T follicular helper cell (primary cell): ENCODE results near the gene PARPBP.
"Not testable (repeated sequence)": the region's sequence is repeated elsewhere in the genome, so short reads cannot be mapped to it uniquely, and the experiment has no call there.

ENCODE experiments used
- DNase-seq: peaks from one replicate; pipeline ENCODE4 v3.0.0-alpha.2; 2020; ENCODE audit warnings: low read depth
- total RNA-seq, 2 experiments: gene quantifications; one replicate each; lab custom pipeline; 2026; lab: John Stamatoyannopoulos, UW

Gene PARPBP, protein sequence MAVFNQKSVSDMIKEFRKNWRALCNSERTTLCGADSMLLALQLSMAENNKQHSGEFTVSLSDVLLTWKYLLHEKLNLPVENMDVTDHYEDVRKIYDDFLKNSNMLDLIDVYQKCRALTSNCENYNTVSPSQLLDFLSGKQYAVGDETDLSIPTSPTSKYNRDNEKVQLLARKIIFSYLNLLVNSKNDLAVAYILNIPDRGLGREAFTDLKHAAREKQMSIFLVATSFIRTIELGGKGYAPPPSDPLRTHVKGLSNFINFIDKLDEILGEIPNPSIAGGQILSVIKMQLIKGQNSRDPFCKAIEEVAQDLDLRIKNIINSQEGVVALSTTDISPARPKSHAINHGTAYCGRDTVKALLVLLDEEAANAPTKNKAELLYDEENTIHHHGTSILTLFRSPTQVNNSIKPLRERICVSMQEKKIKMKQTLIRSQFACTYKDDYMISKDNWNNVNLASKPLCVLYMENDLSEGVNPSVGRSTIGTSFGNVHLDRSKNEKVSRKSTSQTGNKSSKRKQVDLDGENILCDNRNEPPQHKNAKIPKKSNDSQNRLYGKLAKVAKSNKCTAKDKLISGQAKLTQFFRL
- 3.2 to 3.4 reads per million in 2 experiments for total RNA-seq

DNA sequence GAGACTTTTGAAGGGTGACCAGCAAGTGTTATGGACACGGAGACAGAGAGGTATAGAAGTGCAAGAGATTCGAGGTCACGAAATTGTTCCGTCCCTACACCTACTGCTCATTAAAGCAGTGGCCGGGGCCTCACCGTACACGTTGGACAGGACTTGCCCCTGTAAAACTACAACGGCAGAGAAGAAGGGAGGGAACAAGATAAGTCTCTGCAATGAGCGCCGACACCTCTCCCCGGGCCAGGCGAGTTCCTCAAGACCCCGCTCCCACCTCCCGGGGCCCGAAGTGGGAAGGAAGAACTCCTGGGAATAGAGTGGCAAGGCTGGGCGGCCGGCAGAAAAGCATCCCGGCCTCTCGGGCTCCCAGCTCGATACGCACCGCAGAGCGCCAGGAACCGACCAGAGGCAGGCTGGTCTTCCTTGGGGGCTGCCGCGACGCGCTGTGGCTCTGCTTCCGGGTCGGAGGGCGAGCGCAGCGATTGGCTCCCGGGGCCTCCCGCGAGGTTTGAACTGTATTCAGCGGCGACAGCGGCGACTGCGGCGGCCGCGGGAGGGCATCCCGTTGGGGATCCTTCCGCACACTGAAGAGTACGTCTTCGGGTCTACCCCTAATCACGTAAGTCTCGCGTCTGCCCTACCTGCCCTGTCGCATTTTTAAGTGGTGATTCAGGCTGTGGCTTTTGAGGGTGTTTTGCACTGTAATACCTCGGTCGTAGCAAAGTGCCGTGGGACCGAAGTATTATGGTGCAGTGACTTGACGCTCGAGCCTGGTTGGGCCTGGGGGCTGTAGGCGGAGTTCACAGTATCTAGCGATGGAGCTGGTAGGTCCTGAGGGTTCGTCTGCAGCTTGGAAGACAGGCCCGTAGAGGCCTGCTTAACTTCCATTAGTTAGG is at the start of gene PARPBP, which contains the start of gene NUP37:
Gene PARPBP (plus strand): TSS at position 510 of the 890 bp plus-strand sequence. CDS start 3,706 bp downstream, outside the sequence.
Gene NUP37 (minus strand): TSS at position 441 of the 890 bp plus-strand sequence. CDS start 1,596 bp downstream, outside the sequence.
- DNase-seq: peak; percentile 88

DNA sequence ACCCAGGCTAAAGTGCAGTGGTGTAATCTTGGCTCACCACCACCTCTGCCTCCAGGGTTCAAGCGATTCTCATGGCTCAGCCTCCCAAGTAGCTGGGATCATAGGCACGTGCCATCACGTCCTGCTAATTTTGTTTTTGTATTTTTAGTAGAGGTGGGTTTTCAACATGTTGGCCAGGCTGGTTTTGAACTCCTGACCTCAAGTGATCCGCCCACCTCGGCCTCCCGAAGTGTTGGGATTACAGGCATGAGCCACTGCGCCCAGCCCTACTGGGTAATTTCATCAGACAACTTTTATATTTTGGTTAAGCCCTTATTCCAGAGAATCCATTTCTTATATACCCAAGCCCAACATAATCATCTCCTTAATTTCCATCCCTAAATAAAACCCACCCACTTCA is 47.9 kb upstream of the PARPBP start:
- DNase-seq: not testable (repeated sequence)

DNA sequence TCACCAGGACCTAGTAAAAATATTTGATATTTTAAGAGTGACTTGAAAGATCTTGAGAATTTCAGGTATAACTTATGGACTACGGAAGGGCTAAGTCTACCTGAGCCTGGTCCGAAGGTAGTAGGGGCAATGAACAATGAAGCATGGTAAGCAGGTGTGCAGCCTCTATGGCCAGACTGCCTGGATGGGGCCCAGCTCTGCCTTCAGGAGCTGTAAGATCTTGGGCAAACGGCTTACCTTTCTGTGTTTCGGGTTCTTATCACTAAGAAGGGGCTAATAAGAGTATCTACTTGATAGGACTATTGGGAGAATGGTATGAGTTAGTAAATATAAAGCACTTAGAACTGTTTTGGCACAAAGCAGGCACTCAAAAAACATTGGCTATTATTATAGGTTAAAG is 39.1 kb upstream of the PARPBP start:
- no peak for DNase-seq

DNA sequence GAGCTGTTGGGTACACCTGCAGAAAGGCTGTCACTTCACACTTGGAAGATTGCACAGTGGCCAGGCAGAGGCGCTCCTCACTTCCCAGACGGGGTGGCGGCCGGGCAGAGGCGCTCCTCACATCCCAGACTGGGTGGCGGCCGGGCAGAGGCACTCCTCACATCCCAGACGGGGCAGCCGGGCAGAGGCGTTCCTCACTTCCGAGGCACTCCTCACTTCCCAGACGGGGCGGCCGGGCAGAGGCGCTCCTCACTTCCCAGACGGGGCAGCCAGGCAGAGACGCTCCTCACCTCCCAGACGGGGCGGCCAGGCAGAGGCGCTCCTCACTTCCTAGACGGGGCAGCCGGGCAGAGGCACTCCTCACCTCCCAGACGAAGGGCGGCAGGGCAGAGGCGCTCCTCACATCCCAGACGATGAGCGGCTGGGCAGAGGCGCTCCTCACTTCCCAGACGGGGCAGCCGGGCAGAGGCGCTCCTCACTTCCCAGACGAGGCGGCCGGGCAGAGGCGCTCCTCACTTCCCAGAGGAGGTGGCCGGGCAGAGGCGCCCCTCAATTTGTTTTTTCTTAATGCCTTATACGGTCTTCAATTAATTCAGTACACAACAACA is 30.7 kb upstream of the PARPBP start:
- not testable (repeated sequence) for DNase-seq

DNA sequence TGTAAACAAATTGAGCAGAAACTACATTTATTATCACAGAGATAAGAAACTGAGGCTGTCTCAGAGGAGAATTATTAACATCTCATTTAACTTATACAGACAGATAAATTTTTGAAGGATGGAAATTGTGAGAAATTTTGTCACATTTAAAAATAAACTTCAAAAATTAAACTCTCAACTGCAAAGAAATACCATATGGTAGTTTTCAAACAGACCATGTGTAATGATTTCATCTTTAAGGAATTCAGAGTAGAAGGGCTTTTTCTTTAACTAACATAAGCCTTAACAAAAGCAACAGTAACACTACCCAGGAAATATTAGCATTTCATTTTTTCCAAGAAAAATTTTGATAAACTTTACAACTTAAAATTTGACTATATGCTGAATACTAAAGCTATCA is 26.7 kb upstream of the PARPBP start:
- no peak for DNase-seq

DNA sequence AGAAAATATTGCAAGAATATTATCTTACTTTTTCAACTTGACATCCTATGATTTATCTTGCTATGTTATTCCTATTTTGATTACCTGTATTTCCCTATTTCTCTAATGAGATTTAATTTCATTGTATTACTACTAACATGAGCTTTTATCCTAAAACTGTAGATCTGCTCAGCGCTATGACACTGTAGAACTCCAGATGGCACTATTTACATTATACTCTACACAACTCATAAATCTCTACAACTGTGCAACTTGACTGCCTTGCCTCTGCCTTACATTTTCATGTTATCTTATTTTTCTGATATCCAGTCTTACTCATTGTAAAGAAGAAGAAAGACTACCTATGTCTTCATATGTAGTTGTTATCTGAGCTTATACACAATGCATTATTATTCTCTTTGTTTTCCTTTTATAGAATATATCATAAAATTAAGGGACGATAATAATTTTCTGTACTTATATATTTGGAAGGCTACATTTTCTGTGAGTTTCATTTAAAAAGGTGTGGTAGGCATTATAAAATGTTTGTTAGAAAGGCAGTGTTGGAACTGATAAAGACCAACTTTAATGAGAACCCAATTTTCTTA is 24.2 kb upstream of the PARPBP start:
- DNase-seq: no peak

DNA sequence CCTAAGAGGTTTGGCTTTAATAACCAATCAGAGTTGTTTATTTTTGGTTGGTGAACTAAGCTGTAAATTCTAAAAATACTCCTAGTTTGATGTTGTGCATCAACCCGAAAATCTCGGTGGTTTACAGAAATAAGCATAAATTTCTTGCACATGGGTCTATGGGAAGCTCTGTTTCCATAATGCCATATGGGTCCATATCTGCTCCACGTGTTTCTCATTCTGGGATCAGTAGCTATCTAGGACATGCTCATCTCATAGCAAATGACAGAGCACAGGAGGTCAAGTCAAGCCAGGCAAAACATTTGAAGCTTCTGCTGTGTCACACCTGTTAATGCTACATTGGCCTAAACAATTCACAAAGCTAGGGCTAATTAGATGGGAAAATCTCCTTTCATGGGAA is 23.1 kb upstream of the PARPBP start:
- no peak for DNase-seq

DNA sequence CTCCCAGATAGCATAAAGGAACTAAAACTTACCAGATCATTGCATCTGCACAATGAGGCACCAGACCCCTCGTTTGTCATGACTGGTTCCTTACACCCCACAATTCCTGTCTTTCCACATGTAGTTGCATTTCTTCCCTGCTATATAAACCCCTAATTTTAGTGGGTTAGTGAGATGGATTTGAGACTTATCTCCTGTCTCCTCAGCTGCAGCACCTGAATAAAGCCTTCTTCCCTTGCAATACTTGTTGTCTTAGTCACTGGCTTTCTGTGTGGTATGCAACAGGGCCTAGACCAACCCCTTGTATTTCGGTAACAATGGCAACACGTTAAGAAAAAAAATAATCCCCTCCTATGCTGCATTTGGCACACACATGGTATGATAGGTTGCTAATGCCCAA is 13.1 kb upstream of the PARPBP start:
- no peak for DNase-seq

DNA sequence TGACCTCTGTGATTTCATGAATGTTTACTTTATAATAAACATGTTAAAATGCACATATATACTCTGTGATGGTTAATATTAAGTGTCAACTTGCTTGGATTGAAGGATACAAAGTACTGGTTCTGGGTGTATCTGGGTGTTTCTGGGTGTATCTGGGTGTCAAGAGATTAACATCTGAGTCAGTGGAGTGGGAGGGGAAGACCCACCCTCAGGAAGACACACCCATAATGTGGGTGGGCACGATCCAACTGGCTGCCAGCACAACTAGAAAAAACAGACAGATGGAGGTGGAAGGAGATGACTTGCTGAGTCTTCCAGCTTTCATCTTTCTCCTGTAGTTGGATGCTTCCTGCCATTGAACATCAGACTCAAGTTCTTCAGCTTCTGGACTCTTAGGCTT is 12.0 kb upstream of the PARPBP start:
- no peak for DNase-seq

DNA sequence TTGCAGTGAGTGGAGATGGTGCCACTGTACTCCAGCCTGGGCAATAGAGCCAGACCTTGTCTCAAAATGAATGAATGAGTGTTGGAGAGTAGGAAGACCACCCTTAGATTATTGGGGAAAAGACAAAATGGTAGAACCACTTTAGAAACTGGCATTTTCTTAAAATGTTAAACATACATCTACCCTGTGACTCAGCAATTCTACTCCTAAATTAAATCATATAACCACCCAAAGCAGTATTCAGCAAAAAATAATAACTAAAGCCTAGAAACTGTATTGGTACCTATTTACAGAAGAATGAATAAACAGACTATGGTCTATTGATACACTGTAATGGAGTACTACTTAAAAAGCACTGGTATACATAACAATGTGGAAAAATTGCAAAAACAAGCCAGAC is 9.2 kb upstream of the PARPBP start:
- DNase-seq: no peak

DNA sequence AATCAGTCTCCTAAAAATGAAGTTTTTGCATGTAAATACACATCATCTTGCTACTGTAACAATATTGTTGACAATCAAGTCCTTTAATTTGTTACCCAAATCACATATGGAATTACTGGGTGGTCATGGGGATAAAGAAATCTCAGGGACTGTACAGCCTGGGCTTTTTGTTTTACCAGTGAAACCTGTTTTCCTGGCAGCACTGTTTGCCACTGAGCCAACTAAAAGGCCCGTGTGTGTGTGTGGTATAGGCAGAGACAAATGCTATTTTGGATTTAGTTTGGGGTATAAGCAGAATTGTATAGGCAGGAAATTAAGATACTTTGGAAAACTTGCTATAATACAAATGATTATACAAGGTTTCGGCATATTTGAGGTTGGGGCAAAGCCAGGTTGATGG is 5.8 kb upstream of the PARPBP start:
- DNase-seq: no peak

DNA sequence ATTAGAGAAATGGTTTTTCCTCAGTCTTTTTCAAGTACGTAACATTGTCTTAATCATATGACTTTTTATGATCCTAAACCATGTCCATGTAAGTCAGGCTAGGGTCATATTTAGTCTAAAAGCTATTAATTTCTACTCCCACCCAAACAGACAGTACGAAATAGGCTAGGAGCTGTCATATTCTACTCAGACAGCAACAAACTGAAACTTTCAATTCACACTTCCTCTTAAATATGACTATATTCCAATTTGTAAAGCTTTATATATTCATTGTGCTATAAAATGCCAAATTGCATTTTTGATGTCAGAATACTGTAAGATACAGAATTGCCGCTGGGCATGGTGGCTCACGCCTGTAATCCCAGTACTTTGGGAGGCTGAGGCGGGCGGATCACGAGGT is 3.6 kb upstream of the PARPBP start:
- DNase-seq: no peak

DNA sequence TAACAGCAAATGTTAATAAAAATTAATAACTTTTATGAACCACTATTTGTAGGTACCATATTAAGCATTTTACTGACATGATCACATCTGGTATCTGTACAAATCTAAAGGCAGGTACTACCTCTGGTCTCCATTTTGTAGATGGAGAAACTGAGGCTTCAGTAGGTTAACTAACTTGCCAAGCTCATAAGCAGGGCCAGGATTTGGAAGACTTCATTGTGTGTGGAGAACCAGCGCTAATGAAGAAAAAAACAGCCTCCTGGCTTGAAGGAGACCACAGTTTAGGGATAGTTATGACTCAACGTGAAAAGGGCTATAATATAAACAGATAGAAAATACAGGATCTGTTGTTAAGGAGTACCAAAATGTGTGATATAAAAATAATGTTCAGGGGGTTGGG is 1.1 kb upstream of the PARPBP start:
- DNase-seq: no peak

DNA sequence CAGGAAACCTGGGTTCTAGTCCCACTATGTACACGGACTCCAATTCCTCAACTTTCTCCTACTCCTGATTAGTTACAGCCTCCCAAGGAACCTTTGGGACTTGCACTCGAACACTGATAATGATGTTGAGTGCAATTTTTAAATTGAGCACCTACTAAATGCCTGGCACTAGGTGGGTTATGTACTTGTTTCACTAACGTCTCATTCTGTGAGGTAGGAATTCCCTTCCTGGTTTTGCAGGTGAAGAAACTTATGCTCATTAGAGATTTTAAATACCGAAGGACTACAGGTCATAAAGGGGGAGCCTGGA is 536 bp downstream of the PARPBP start:
- no peak for DNase-seq

DNA sequence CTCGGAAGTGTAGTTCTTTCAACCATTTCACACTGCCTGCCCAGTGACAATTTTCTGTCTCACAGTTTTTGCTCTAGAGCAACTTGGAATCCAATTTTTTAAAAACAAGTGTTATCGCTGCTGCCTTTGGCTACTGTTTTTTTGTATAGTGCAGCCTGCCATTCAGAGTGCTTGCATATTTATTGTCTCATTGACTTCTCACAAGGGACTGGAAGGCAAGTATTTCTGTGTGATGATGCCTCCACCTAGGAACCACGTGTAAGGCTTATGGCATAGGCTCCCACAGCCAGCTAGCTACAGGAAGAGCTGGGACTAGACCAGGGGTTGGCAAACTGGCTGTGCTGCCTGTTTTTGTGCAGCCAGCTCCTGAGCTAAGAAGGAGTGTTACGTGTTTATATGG is 903 bp downstream of the PARPBP start:
- DNase-seq: no peak

DNA sequence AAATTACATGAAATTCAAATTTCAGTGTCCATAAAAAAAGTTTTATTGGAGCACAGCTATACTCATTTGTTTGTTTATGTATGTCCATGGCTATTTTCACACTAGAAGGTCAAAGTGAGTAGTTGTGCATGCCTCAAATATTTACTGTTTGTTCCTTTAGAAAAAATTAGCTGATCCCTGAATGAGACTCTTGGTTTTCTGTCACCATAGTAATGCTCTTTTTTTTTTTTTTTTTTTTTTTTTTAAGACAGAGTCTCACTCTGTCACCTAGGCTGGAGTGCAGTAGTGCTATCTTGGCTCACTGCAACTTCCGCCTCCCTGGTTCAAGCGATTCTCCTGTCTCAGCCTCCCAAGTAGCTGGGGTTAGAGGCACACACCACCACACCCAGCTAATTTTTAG is 1.3 kb downstream of the PARPBP start:
- not testable (repeated sequence) for DNase-seq

DNA sequence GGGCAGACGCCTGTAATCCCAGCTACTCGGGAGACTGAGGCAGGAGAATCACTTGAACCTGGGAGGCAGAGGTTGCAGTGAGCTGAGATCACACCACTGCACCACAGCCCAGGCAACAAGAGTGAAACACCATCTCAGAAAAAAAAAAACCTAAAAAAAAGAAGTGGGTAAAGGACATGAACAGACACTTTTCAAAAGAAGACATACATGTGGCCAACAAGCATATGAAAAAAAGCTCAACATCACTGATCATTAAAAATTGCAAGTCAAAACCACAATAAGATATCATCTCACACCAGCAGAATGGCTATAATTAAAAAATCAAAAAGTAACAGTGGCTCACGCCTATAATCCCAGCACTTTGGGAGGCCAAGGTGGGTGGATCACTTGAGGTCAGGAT is 10.7 kb downstream of the PARPBP start:
- DNase-seq: not testable (repeated sequence)

DNA sequence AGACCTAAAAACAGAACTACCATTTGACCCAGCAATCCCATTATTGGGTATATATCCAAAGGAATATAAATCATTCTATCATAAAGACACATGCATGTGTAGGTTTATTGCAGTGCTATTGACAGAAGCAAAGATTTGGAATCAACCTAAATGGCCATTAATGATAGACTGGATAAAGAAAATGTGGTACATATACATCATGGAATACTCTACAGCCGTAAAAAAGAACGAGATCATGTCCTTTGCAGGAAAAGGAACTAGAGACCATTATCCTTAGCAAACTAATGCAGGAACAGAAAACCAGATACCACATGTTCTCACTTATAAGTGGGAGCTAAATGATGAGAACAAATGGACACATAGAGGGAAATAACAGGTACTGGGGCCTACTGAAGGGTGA is 11.5 kb downstream of the PARPBP start:
- not testable (repeated sequence) for DNase-seq

DNA sequence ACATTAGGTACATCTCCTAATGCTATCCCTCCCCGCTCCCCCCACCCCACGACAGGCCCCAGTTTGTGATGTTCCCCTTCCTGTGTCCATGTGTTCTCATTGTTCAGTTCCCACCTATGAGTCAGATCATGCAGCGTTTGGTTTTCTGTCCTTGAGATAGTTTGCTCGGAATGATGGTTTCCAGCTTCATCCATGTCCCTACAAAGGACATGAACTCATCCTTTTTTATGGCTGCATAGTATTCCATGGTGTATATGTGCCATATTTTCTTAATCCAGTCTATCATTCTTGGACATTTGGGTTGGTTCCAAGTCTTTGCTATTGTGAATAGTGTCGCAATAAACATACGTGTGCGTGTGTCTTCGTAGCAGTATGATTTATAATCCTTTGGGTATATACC is 17.6 kb downstream of the PARPBP start:
- DNase-seq: not testable (repeated sequence)

DNA sequence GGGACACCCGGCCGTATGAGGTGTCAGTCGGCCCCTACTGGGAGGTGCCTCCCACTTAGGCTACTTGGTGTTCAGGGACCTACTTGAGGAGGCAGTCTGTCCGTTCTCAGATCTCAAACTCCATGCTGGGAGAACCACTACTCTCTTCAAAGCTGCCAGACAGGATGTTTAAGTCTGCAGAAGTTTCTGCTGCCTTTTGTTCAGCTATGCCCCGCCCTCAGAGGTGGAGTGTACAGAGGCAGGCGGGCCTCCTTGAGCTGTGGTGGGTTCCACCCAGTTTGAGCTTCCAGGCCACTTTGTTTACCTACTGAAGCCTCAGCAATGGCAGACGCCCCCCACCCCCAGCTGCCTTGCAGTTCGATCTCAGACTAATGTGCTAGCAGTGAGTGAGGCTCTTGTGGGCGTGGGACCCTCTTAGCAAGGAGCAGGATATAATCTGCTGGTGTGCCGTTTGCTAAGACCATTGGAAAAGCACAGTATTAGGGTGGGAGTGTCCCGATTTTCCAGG is 22.9 kb downstream of the PARPBP start:
- not testable (repeated sequence) for DNase-seq

DNA sequence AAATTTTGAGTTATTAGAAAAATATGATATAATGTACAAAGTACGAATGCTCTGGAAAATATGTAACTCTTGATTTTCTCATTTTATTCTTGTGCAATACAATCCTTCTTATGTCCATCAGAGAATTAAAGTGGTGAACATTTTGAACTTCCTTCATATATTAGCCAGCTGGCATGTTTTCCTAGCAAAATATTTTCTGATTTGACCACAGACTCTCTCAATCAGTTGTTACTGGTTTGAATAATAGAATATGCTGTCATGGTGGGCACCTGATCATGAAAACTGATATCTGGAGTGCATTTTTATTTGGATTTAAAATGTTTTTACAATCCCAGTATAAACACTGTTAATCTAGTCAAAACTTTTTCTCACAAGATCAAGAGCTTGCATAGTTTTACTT is 24.2 kb downstream of the PARPBP start:
- no peak for DNase-seq
